ENCODE data around the gene SPATA13. TPM values are rescaled to one million over a fixed set of nuclear protein-coding genes. Genes with fewer than 3 reads are reported as not detected.

Gene SPATA13
- total RNA-seq (2014; rRNA removed) (43.0 and 52.6 TPM in 2 replicates), Bru-seq, nascent RNA (percentile 83 among the genes with signal in this experiment), BruChase-seq, experiment 1, labeled RNA remaining after a 6-hour chase (percentile 96 among the genes with signal in this experiment), BruChase-seq, experiment 2, labeled RNA remaining after a 2-hour chase (percentile 96 among the genes with signal in this experiment)
- long read RNA-seq, full-length matches to known transcripts, result 3 of 24 reads
- long read RNA-seq, partial matches to known transcripts, result 9 of 24 reads
- long read RNA-seq, other reads (novel, unspliced or antisense), result 12 of 24 reads

DNA sequence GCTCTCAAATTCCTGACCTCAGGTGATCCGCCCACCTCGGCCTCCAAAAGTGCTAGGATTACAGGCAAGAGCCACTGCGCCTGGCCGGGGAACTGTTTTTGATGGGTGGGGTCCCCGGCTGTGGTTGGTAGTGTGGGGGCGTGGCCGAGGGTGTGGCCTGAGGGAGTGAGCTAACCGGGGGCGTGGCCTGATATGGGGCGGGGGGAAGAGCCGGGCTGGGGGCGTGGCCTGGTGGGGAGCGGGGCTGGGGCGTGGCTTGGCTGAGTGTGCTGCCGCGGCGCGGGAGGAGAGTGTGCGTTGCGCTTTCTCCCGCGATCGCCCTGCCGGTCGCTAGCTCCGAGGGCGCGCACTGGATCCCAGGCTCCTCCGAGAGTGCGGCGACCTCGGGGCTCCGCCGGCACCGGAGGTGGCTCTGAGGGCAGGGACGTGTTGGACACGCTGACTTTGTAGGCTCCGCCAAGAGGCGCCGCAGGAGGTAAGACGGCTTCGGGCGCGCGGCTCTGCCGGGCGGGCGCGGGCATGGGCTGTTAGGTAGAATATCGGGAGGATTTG, at the start of gene SPATA13:
TSS of gene SPATA13 (plus strand) at position 263 of the 552 bp plus-strand sequence. CDS start 62,210 bp downstream, outside the sequence.
- Histone ChIP-seq H3K9me3 (ENCODE audit: low read length) (no peaks in the 10 kb centered on the region), H3K27me3 (ENCODE audit: low read length) (no peaks in the 10 kb centered on the region), H4K20me1 (ENCODE audit: low read length) (peaks cover 43% of the 10 kb centered on the region), H3K9ac (ENCODE audit: low read length) (peak within 1 kb of the TSS; percentile 96), H3K4me1 (ENCODE audit: insufficient read depth, low read length) (peaks cover 21% of the 10 kb centered on the region), H2AFZ (ENCODE audit: low read length) (peak within 1 kb of the TSS; percentile 90), H3K9me2 (replicated peaks; ENCODE audit: low read length) (no peaks in the 10 kb centered on the region), H3K79me2 (ENCODE audit: low read length) (peaks cover 50% of the 10 kb centered on the region), H3F3A (ENCODE audit: low read length, unreplicated experiment) (no peaks in the 10 kb centered on the region), H3K36me3 (ENCODE audit: low read depth, low read length) (peaks cover 9% of the 10 kb centered on the region), H3K4me2 (ENCODE audit: low read length) (peak within 1 kb of the TSS; percentile 96), H3K4me3 (ENCODE audit: low read length) (peak within 1 kb of the TSS; percentile 95), H3K27ac (ENCODE audit: low read length) (peak within 1 kb of the TSS; percentile 84)
- ChIA-PET CTCF (interaction anchor here (0.6 to 2.0 kb wide), 4 partner anchors 11 to 108 kb away, joined by 3 to 7 read pairs (median 5); no protein-coding TSS in a partner anchor), POLR2A (ENCODE audit: unreplicated experiment) (interaction anchor here (0.5 to 0.8 kb wide), 8 partner anchors 11 to 300 kb away, joined by 3 to 17 read pairs (median 4); no protein-coding TSS in a partner anchor)
- BruUV-seq (replicated peaks), result no TSS peak
- ATAC-seq, result peak; percentile 72
- DNase-seq, result peak; percentile 87
- TF ChIP-seq, protein P1, sequence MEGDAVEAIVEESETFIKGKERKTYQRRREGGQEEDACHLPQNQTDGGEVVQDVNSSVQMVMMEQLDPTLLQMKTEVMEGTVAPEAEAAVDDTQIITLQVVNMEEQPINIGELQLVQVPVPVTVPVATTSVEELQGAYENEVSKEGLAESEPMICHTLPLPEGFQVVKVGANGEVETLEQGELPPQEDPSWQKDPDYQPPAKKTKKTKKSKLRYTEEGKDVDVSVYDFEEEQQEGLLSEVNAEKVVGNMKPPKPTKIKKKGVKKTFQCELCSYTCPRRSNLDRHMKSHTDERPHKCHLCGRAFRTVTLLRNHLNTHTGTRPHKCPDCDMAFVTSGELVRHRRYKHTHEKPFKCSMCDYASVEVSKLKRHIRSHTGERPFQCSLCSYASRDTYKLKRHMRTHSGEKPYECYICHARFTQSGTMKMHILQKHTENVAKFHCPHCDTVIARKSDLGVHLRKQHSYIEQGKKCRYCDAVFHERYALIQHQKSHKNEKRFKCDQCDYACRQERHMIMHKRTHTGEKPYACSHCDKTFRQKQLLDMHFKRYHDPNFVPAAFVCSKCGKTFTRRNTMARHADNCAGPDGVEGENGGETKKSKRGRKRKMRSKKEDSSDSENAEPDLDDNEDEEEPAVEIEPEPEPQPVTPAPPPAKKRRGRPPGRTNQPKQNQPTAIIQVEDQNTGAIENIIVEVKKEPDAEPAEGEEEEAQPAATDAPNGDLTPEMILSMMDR (conservative IDR thresholded peaks at IDR 0.05; ENCODE audit: low read depth, low read length), result no peak
- no peak for TF ChIP-seq EZH2 (IDR thresholded peaks at IDR 0.05; ENCODE audit: low read length, unreplicated experiment)
- intact Hi-C loops (cut with micrococcal nuclease), result loop anchor here (1.0 to 5.0 kb wide), 6 partner anchors 12 to 140 kb away; no protein-coding TSS in a partner anchor

DNA sequence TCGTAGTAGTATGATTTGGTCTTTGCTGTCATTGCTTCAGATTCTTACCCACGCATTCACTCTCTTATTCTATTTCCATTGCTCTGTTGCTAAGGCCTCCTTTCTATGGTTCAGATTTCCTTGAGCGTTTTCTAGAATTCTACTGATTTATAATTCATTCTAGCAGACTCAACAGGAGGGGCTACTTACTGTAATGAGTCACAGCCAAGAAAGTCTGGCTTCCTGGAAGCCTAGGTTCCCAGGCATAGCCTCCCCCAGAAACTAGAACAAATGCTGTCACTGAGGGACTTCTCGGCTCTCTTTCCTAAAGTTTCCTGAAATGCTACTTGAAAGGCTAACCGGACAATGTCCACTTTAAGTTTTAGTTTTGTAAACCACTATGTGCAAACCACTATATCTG, 47.7 kb upstream of the SPATA13 start:
- Histone ChIP-seq H3K79me2 (ENCODE audit: low read length) (no peaks in the 10 kb centered on the region), H3K4me2 (ENCODE audit: low read length) (no peak overlapping the region), H3F3A (ENCODE audit: low read length, unreplicated experiment) (no peaks in the 10 kb centered on the region), H3K9me2 (replicated peaks; ENCODE audit: low read length) (no peaks in the 10 kb centered on the region), H3K4me3 (ENCODE audit: low read length) (no peak overlapping the region), H2AFZ (ENCODE audit: low read length) (no peak overlapping the region), H3K4me1 (ENCODE audit: insufficient read depth, low read length) (0 out of 2 replicates have a peak, but pooled peaks cover 4% of the 10 kb centered on the region), H3K36me3 (ENCODE audit: low read depth, low read length) (no peaks in the 10 kb centered on the region), H3K27me3 (ENCODE audit: low read length) (no peaks in the 10 kb centered on the region), H4K20me1 (ENCODE audit: low read length) (no peaks in the 10 kb centered on the region), H3K27ac (ENCODE audit: low read length) (no peak overlapping the region), H3K9me3 (ENCODE audit: low read length) (no peaks in the 10 kb centered on the region), H3K9ac (ENCODE audit: low read length) (no peak overlapping the region)
- BruUV-seq (replicated peaks), result no TSS peak
- ChIA-PET POLR2A (ENCODE audit: unreplicated experiment) (no interaction called here), CTCF (no interaction called here)
- DNase-seq (no peak), ATAC-seq (no peak)
- TF ChIP-seq EZH2 (IDR thresholded peaks at IDR 0.05; ENCODE audit: low read length, unreplicated experiment), result no peak
- no peak for TF ChIP-seq EZH2phosphoT487 (IDR thresholded peaks at IDR 0.05; ENCODE audit: borderline replicate concordance, low read length)
- TF ChIP-seq, protein P1 (conservative IDR thresholded peaks at IDR 0.05; ENCODE audit: low read depth, low read length), result no peak
- intact Hi-C loops (cut with micrococcal nuclease), result no loop called here

DNA sequence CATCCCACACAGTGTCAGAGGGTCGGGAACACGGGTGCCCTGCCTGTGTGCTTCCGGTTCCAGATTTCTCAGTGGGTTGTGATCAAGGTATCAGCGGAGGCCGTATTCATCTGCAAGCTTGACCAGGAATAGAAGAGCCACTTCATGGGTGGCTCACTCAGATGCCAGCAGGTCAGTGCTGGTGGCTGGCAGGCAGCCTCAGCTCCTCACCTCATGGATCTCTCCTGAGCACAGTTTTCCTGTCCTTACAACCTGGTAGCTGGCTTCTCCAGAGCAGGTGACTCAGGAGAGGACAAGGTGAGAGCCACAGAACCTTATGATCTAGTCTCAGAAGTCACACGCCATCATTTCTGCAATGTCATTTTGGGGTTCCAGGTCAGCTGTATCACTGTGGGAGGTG, 44.8 kb upstream of the SPATA13 start:
- Histone ChIP-seq H3F3A (ENCODE audit: low read length, unreplicated experiment) (no peaks in the 10 kb centered on the region), H3K9ac (ENCODE audit: low read length) (no peak overlapping the region), H3K79me2 (ENCODE audit: low read length) (no peaks in the 10 kb centered on the region), H3K9me3 (ENCODE audit: low read length) (no peaks in the 10 kb centered on the region), H3K27me3 (ENCODE audit: low read length) (no peaks in the 10 kb centered on the region), H4K20me1 (ENCODE audit: low read length) (no peaks in the 10 kb centered on the region), H3K4me3 (ENCODE audit: low read length) (no peak overlapping the region), H3K36me3 (ENCODE audit: low read depth, low read length) (no peaks in the 10 kb centered on the region), H2AFZ (ENCODE audit: low read length) (no peak overlapping the region), H3K27ac (ENCODE audit: low read length) (no peak overlapping the region), H3K4me2 (ENCODE audit: low read length) (no peak overlapping the region), H3K4me1 (ENCODE audit: insufficient read depth, low read length) (no peaks in the 10 kb centered on the region), H3K9me2 (replicated peaks; ENCODE audit: low read length) (no peaks in the 10 kb centered on the region)
- DNase-seq, result no peak
- POLR2A ChIA-PET (ENCODE audit: unreplicated experiment), result no interaction called here
- CTCF ChIA-PET, result no interaction called here
- TF ChIP-seq EZH2 (IDR thresholded peaks at IDR 0.05; ENCODE audit: low read length, unreplicated experiment) (no peak), EZH2phosphoT487 (IDR thresholded peaks at IDR 0.05; ENCODE audit: borderline replicate concordance, low read length) (no peak)
- TF ChIP-seq, protein P1 (conservative IDR thresholded peaks at IDR 0.05; ENCODE audit: low read depth, low read length), result no peak
- no TSS peak for BruUV-seq (replicated peaks)
- no peak for ATAC-seq
- intact Hi-C loops (cut with micrococcal nuclease), result no loop called here

All from PC-3 (cell line).